WERI-Rb-1 (cell line): ENCODE results near the gene RAD51B.

Experiments
- DNase-seq: peaks from one replicate; pipeline ENCODE4 v3.0.0-alpha.2; 2020
- H3K27ac ChIP-seq: fragments of 250-450 bp; sonication (Bioruptor Pico); 2 replicates; pipeline ENCODE4 v1.5.1; 2020; ENCODE audit warnings: mild to moderate bottlenecking, moderate library complexity
- H3K27me3 ChIP-seq: fragments of 250-450 bp; sonication (Bioruptor Pico); 2 replicates; pipeline ENCODE4 v1.5.1; 2021; ENCODE audit warnings: mild to moderate bottlenecking, low read depth, moderate library complexity; ENCODE audit not compliant: insufficient read depth, severe bottlenecking
- H3K36me3 ChIP-seq: fragments of 250-450 bp; sonication (Bioruptor Pico); 2 replicates; pipeline ENCODE4 v1.5.1; 2020; ENCODE audit warnings: mild to moderate bottlenecking, moderate library complexity
- H3K4me3 ChIP-seq: 2 replicates; pipeline ENCODE4 v1.5.1; 2011; ENCODE audit warnings: low read depth, mild to moderate bottlenecking, control low read depth, low read length
- H3K9me3 ChIP-seq: fragments of 250-450 bp; sonication (Bioruptor Pico); 2 replicates; pipeline ENCODE4 v1.5.1; 2021; ENCODE audit warnings: mild to moderate bottlenecking, moderate library complexity; ENCODE audit not compliant: severe bottlenecking
- CTCF ChIP-seq: IDR thresholded peaks from 2 replicates; pipeline ENCODE4 v1.5.1; 2011; ENCODE audit warnings: low read depth, mild to moderate bottlenecking, control low read depth, inconsistent platforms, low read length

RAD51B gene

GRCh38 chr14:68140806-68141205 lies 321.2 kb downstream of the RAD51B start:
- no peak for TF ChIP-seq CTCF
- H3K4me3 ChIP-seq: no peak overlapping the region

DNA sequence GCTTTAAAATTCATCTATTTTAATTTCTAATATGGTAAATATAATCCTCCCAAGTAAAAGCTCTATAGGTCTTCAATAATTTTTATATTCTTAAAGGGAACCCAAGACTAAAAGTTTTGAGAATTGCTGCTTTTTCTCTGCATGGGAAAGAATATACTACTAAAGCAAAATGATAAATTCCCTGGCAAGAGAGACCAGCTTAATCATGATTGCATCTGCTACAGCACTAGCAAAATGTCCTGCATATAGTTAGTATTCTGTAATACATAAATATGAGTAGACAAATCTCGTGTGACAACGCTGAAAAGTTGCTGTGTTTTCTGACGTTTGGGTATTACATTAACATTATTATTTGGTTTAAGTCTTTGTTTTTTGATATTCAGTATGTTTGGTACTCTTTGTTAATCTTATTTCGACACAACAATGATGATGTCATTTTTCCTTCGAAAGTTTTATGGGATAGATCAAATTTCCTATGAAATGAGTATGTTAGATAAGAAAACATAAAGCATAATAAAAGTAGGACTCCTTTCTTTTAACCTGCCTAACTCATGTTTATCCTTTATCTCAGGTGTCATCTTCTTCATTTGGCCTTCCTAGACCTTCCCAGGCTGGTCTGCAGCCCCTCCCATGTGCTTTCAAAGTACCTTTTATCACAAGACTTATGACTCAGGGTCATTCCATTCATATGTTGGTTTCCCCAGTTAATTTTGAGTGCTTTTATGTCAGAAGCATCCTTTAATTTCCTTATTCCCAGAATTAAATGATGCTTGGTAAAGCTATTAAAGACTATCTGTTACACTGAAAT lies 321.9 kb downstream of the RAD51B start:
- Histone ChIP-seq H3K27ac (no peak overlapping the region), H3K4me3 (no peak overlapping the region)
- DNase-seq: no peak

More at GRCh38 chr14:68140806-68141205, 321.2 kb downstream of the RAD51B start:
- Histone ChIP-seq H3K27ac (no peak overlapping the region), H3K36me3 (no peaks in the 10 kb centered on the region), H3K27me3 (no peaks in the 10 kb centered on the region), H3K9me3 (no peaks in the 10 kb centered on the region)
- no peak for DNase-seq

DNA sequence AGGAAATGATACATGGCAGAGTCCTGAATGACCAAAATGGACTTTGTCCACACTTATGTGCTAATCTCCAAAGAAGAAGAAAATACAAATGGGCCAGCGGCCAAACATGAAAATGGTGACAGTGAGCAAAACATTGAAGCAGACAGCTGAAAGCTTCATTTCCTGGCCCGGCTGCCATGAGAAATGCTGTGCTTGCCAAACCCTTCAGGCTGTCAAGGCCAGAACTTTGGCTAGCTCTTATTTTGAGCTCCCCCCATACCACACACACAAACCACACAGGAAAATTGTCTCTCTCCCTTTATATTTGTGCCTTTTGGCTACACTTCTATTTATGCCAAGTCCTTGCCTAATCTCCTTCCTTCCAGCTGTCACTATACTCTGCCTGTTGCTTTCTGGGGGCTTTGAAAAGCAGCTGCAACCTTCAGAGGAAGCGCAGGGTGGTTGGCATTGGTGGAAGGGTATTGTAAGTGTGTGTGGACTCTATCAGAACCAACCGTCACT lies 323.8 kb downstream of the RAD51B start:
- Histone ChIP-seq H3K36me3 (no peaks in the 10 kb centered on the region), H3K9me3 (no peaks in the 10 kb centered on the region), H3K27me3 (no peaks in the 10 kb centered on the region), H3K4me3 (no peak overlapping the region), H3K27ac (no peak overlapping the region)
- no peak for TF ChIP-seq CTCF
- DNase-seq: no peak

More for the DNA sequence above, 321.9 kb downstream of the RAD51B start:
- no peaks in the 10 kb centered on the region for H3K27me3 ChIP-seq
- H3K9me3 ChIP-seq: no peaks in the 10 kb centered on the region
- H3K36me3 ChIP-seq: no peaks in the 10 kb centered on the region
- TF ChIP-seq CTCF: no peak

DNA sequence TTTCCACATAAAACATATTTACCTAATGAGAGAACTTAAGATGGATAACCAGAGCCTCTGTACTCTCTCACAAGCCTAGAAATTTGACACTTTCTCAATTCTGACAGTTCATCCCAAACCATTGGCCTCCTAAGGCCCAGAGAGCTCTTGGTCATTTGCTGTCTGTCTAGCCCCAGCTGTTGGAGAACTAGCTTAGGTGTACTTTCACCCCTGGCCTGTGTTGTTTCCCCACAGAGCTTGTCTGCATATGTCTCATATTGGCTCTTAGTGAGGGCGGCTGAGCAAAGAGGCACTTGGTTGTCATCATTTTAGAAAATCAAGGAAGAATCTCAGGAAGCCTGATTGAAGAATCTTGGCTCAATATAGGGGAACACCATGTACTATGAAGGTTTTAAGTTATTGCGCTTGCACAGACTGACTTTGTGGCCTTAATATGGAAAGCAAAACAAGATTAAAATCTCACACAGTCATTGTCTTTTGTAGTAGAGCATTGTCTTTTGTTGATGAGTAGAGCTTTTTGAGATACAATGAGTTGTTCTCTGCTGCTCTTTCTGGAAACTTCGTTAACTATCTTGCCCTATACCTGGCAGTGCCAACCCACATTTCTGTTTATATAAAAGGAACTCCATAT lies 324.6 kb downstream of the RAD51B start:
- Histone ChIP-seq H3K4me3 (no peak overlapping the region), H3K9me3 (no peaks in the 10 kb centered on the region), H3K27me3 (no peaks in the 10 kb centered on the region), H3K36me3 (no peaks in the 10 kb centered on the region), H3K27ac (no peak overlapping the region)
- DNase-seq: no peak
- TF ChIP-seq CTCF: no peak

DNA sequence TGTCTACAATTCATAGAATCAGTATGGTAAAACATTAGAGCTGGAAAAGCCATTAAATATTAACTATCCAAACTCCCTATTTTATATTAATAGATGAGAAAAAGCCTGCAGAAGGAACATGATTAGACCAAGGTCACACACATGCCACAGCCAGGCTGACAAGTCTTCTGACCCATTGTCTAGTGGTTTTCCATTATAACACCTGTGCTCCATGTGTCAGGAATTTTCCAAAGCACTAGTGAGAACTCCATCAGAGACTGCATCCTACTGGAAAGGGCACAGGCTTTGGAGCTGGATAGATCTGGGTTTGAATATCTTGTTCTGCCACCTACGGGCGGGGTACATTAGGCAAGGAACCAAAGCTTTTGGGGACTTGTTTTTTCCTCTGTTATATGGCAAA lies 325.5 kb downstream of the RAD51B start:
- Histone ChIP-seq H3K27me3 (no peaks in the 10 kb centered on the region), H3K36me3 (no peaks in the 10 kb centered on the region), H3K9me3 (no peaks in the 10 kb centered on the region), H3K4me3 (no peak overlapping the region), H3K27ac (no peak overlapping the region)
- no peak for TF ChIP-seq CTCF
- DNase-seq: no peak
